Measurements from ENCODE around the gene RPRD1A. TPM values are rescaled to one million over a fixed set of nuclear protein-coding genes. Genes with fewer than 3 reads are reported as not detected.

RPRD1A gene
- total and polyA plus RNA-seq, 9 of the 15 experiments (the other 6 are each of a cell fraction or from before 2014, with no cell fraction given) = 30.2 to 142 (median 66.0) TPM

- TF ChIP-seq, protein P1, sequence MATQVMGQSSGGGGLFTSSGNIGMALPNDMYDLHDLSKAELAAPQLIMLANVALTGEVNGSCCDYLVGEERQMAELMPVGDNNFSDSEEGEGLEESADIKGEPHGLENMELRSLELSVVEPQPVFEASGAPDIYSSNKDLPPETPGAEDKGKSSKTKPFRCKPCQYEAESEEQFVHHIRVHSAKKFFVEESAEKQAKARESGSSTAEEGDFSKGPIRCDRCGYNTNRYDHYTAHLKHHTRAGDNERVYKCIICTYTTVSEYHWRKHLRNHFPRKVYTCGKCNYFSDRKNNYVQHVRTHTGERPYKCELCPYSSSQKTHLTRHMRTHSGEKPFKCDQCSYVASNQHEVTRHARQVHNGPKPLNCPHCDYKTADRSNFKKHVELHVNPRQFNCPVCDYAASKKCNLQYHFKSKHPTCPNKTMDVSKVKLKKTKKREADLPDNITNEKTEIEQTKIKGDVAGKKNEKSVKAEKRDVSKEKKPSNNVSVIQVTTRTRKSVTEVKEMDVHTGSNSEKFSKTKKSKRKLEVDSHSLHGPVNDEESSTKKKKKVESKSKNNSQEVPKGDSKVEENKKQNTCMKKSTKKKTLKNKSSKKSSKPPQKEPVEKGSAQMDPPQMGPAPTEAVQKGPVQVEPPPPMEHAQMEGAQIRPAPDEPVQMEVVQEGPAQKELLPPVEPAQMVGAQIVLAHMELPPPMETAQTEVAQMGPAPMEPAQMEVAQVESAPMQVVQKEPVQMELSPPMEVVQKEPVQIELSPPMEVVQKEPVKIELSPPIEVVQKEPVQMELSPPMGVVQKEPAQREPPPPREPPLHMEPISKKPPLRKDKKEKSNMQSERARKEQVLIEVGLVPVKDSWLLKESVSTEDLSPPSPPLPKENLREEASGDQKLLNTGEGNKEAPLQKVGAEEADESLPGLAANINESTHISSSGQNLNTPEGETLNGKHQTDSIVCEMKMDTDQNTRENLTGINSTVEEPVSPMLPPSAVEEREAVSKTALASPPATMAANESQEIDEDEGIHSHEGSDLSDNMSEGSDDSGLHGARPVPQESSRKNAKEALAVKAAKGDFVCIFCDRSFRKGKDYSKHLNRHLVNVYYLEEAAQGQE (IDR thresholded peaks at IDR 0.05; ENCODE audit: borderline replicate concordance) = peak; percentile 63; the same call in 1 of the 2 replicates
- TF ChIP-seq, protein P1 (CRISPR knock-in tag; IDR thresholded peaks at IDR 0.05; ENCODE audit: low read depth) = no peak
Measured at GRCh38 chr18:35949903-35950627, 117.3 kb downstream of the RPRD1A start (continued).
